ENCODE measurements around the gene EBLN2. TPM values are rescaled to one million over a fixed set of nuclear protein-coding genes. Genes with fewer than 3 reads are reported as not detected.
"Not testable (repeated sequence)": the region's sequence is repeated elsewhere in the genome, so short reads cannot be mapped to it uniquely, and the experiment has no call there.

The EBLN2 gene
- polyA plus RNA-seq, 1 experiment: 3.2 TPM

- DNase-seq (ENCODE audit: low read depth, low spot score): no peak
- POLR2A ChIA-PET: interaction anchor here (0.6 kb wide), 1 partner anchor 25 kb away, joined by 9 read pairs; no protein-coding TSS in a partner anchor
- CTCF ChIA-PET: interaction anchor here (0.6 to 5.1 kb wide), 24 partner anchors 10 to 238 kb away, joined by 3 to 80 read pairs (median 5); partner anchors contain the start of genes PPP4R2 and SHQ1
- TF ChIP-seq CTCF (IDR thresholded peaks at IDR 0.05; ENCODE audit: low read depth, low read length): no peak
- no peak overlapping the region for H3K27ac ChIP-seq (ENCODE audit: low read depth, low read length)
- no peaks in the 10 kb centered on the region for H3K27me3 ChIP-seq (ENCODE audit: control insufficient read depth, insufficient read depth, low read length)
- no peaks in the 10 kb centered on the region for H3K9me3 ChIP-seq (ENCODE audit: control insufficient read depth, insufficient read depth, low read length)
- H3K4me3 ChIP-seq (ENCODE audit: low read depth, low read length): no peak overlapping the region
Observed at GRCh38 chr3:73056845-73057150, 4.7 kb upstream of the EBLN2 start.

GRCh38 chr3:73060302-73060723 lies 1.1 kb upstream of the EBLN2 start:
- no peaks in the 10 kb centered on the region for H3K9me3 ChIP-seq (ENCODE audit: control insufficient read depth, insufficient read depth, low read length)
- H3K27ac ChIP-seq (ENCODE audit: low read depth, low read length): no peak overlapping the region
- DNase-seq (ENCODE audit: low read depth, low spot score): no peak
- no peaks in the 10 kb centered on the region for H3K27me3 ChIP-seq (ENCODE audit: control insufficient read depth, insufficient read depth, low read length)
- no peak for TF ChIP-seq CTCF (IDR thresholded peaks at IDR 0.05; ENCODE audit: low read depth, low read length)
- POLR2A ChIA-PET: no interaction called here
- CTCF ChIA-PET: interaction anchor here (5.1 kb wide), 1 partner anchor 210 kb away, joined by 80 read pairs; no protein-coding TSS in a partner anchor
- H3K4me3 ChIP-seq (ENCODE audit: low read depth, low read length): no peak overlapping the region

GRCh38 chr3:73066243-73066642 lies 4.8 kb downstream of the EBLN2 start:
- POLR2A ChIA-PET: interaction anchor here (0.7 kb wide), 1 partner anchor 56 kb away, joined by 3 read pairs; no protein-coding TSS in a partner anchor
- not testable (repeated sequence) for H3K4me3 ChIP-seq (ENCODE audit: low read depth, low read length); DNase-seq (ENCODE audit: low read depth, low spot score); H3K27ac ChIP-seq (ENCODE audit: low read depth, low read length); H3K9me3 ChIP-seq (ENCODE audit: control insufficient read depth, insufficient read depth, low read length); H3K27me3 ChIP-seq (ENCODE audit: control insufficient read depth, insufficient read depth, low read length)
- CTCF ChIA-PET: interaction anchor here (0.7 to 1.4 kb wide), 5 partner anchors 10 to 669 kb away, joined by 4 to 7 read pairs (median 6); no protein-coding TSS in a partner anchor

DNA sequence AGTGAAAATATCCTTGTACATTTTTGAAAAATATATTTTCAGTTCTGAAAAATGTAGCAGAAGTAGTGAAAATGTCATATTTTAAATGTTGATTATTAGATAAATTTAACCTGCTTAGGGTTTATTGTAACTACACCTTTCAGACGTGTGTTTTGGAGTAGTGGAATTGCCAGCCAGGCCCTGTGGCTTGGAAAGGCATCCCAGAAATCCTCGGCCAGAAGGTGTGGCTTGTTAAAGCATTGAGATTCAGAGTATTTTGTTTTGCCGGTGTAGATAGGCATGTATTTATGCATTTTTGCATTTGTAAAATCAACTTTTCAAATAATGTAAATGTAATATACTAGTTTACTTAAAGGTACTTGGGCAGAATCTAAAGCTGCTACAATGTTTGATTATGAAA lies 7.0 kb downstream of the EBLN2 start:
- no peaks in the 10 kb centered on the region for H3K27me3 ChIP-seq (ENCODE audit: control insufficient read depth, insufficient read depth, low read length)
- POLR2A ChIA-PET: no interaction called here
- no peak overlapping the region for H3K4me3 ChIP-seq (ENCODE audit: low read depth, low read length)
- no peak overlapping the region for H3K27ac ChIP-seq (ENCODE audit: low read depth, low read length)
- no peak for TF ChIP-seq CTCF (IDR thresholded peaks at IDR 0.05; ENCODE audit: low read depth, low read length)
- H3K9me3 ChIP-seq (ENCODE audit: control insufficient read depth, insufficient read depth, low read length): no peaks in the 10 kb centered on the region
- CTCF ChIA-PET: no interaction called here
- DNase-seq (ENCODE audit: low read depth, low spot score): no peak

DNA sequence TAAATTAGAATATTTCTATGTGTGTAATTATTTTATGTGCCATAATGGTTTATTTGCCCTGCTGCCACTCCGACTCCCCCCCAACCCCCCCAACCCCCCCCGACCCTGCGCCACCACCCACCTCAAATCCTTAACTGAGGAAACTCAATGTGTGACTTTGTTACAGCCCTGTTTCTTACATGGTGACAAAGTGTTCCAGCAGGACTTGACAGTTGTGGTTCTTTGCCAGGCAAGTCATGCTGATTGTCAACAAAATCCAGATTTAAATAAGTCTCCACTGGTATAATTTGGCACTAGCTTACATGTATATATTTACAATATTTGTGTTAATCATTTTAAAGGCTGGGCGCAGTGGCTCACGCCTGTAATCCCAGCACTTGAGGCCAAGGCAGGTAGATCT lies 7.7 kb downstream of the EBLN2 start:
- ChIA-PET CTCF (no interaction called here), POLR2A (no interaction called here)
- TF ChIP-seq CTCF (IDR thresholded peaks at IDR 0.05; ENCODE audit: low read depth, low read length): no peak
- no peak for DNase-seq (ENCODE audit: low read depth, low spot score)
- Histone ChIP-seq H3K27me3 (ENCODE audit: control insufficient read depth, insufficient read depth, low read length) (no peaks in the 10 kb centered on the region), H3K9me3 (ENCODE audit: control insufficient read depth, insufficient read depth, low read length) (no peaks in the 10 kb centered on the region), H3K27ac (ENCODE audit: low read depth, low read length) (no peak overlapping the region), H3K4me3 (ENCODE audit: low read depth, low read length) (no peak overlapping the region)
